ENCODE results near the gene RIOX2. TPM values are rescaled to one million over a fixed set of nuclear protein-coding genes. Genes with fewer than 3 reads are reported as not detected.
"Not testable (repeated sequence)": the region's sequence is repeated elsewhere in the genome, so short reads cannot be mapped to it uniquely, and the experiment has no call there.

The RIOX2 gene
- total RNA-seq, 1 donor from 2014 or later = 13.9 TPM

DNA sequence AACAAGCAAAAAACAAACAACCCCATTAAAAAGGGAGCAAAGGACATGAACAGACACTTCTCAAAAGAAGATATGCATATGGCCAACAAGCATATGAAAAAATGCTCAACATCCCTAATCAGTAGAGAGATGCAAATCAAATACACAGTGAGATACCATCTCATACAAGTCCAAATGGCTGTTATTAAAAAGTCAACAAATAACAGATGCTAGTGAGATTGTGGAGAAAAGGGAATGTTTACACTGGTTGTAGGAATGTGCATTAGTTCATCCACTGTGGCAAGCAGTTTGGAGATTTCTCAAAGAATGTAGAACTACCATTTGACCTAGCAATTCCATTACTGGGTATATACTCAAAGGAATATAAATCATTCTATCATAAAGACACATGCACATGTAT lies 44.5 kb downstream of the RIOX2 start:
- DNase-seq (ENCODE audit: low spot score in 2 of 2) (no peak), FAIRE-seq (no peak)

DNA sequence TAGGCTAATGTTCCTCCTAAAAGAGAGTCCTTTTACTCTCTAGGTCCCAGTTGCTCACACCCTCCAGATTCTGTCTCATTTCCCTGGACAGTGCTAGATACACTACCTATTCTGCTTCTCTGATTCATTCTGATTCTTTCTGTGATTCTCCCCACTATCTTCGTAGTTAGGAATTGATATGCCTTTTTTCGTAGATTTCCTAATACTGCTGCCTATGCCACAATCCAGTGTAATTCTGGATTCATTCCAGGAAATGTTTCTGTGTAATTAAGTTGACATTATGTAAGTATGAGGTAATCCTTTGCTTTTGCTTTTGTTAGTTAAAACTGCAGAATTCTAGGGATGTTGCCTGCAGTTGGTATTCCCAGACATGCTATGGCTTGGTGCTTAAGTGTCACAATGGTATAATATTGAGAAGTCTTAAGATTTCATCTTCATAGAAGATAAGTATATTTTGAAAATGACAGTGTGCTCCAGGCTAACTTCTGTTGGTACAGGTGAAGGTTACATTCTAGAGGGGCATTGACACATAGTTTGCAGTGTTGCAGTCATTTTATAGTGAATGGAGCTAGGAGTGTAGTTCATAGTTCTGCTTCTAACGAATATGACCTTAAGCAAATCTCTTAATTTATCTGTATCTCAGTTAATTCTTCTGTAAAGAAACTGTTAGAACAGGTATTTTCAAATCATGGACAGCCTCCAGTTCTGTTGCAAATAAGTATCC lies 54.3 kb downstream of the RIOX2 start:
- no peak for FAIRE-seq

DNA sequence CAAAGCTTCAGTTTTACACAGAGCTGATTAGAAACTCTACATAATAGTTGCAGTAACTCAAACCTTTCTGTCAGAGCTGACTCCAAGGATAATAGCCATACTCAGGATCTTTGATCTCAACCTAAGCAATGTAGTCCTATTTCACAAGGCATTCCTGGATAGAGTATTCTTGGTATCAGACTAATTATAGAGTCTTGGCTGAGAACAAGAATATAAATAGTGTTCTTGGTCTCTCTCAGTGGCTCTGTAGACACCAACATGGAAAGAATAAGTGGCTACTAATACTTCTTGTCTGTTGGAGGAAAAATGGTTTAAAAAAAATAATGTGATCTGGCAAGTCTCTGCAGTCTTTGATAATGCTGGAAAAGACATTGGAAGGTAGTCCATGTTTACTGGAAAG lies 55.7 kb downstream of the RIOX2 start:
- no peak for FAIRE-seq

More for the DNA sequence above, 54.3 kb downstream of the RIOX2 start:
- no peak for DNase-seq (ENCODE audit: low spot score in 2 of 2)

DNA sequence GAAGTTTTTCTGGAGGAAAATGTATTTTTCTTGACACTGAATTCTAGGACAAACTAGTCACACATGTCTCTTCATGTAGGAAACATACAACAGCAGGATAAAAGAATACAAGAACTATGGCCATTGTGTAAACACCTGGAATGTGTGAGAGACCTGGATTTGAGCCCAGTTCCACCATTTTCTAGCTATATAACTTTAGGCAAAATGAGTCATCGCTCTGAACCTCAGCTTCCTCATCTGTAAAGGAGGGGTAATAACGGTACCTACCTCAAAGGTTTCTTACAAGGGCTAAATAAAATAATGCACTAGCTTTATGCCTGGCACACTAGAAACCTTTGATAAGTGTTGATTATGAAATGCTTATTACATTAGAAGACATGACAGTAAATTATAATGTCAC lies 57.8 kb downstream of the RIOX2 start:
- FAIRE-seq (no peak), DNase-seq (ENCODE audit: low spot score in 2 of 2) (no peak)

More for the DNA sequence above, 55.7 kb downstream of the RIOX2 start:
- no peak for DNase-seq (ENCODE audit: low spot score in 2 of 2)

DNA sequence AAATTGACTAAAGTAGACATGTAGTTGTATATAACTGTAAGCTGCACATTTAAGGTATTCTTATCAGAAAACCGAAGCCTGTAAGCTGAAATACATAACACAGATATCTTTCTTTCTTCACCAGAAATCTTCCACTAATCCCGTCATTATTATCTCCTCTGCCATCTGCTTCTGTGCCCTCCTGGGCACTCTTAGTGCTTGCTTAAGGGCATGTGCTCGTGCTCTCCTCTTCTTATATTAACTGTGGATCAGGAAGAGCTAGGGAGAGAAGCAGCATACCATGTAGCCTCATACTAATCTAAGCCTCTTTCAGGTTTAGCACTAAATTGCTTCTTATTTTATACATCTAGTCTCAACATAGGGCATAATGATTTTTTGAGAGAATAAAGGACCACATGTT lies 60.8 kb downstream of the RIOX2 start:
- FAIRE-seq = no peak
- DNase-seq (ENCODE audit: low spot score in 2 of 2) = no peak

DNA sequence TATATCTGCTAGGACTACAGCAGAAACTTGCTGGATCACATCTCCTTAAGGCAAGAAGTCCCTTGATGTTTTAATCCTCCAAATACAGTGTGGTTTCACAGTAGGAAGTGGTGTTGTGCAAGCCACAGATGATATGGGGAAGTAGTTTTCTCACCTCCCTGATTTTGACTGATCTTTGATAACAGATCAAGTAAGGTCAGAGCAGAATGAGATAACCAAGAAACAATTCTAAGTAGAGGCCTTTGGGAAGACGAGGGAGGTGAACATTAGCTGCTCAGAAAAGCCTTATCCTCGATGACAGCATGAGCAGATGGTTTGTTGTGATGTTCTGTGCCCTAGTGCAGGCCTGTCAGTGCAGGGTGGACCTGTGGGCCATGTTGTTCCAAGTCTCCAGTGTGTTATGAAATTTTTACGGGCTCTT lies 61.3 kb downstream of the RIOX2 start:
- DNase-seq (ENCODE audit: low spot score in 2 of 2) = no peak
- no peak for FAIRE-seq

DNA sequence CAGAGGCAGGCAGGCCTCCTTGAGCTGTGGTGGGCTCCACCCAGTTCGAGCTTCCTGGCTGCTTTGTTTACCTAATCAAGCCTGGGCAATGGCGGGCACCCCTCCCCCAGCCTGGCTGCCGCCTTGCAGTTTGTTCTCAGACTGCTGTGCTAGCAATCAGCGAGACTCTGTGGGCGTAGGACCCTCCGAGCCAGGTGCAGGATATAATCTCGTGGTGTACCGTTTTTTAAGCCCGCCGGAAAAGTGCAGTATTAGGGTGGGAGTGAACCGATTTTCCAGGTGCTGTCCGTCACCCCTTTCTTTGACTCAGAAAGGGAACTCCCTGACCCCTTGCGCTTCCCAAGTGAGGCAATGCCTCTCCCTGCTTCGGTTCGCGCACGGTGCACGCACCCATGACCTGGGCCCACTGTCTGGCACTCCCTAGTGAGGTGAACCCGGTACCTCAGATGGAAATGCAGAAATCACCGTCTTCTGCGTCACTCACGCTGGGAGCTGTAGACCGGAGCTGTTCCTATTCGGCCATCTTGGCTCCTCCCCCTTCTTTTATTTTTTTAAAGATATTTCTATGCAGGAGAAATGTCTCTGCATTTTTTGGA lies 61.9 kb downstream of the RIOX2 start:
- not testable (repeated sequence) for FAIRE-seq; DNase-seq (ENCODE audit: low spot score in 2 of 2)

DNA sequence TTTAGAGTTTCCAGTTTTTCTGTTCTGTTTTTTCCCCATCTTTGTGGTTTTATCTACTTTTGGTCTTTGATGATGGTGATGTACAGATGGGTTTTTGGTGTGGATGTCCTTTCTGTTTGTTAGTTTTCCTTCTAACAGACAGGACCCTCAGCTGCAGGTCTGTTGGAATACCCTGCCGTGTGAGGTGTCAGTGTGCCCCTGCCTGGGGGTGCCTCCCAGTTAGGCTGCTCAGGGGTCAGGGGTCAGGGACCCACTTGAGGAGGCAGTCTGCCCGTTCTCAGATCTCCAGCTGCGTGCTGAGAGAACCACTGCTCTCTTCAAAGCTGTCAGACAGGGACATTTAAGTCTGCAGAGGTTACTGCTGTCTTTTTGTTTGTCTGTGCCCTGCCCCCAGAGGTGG lies 62.4 kb downstream of the RIOX2 start:
- not testable (repeated sequence) for FAIRE-seq; DNase-seq (ENCODE audit: low spot score in 2 of 2)

DNA sequence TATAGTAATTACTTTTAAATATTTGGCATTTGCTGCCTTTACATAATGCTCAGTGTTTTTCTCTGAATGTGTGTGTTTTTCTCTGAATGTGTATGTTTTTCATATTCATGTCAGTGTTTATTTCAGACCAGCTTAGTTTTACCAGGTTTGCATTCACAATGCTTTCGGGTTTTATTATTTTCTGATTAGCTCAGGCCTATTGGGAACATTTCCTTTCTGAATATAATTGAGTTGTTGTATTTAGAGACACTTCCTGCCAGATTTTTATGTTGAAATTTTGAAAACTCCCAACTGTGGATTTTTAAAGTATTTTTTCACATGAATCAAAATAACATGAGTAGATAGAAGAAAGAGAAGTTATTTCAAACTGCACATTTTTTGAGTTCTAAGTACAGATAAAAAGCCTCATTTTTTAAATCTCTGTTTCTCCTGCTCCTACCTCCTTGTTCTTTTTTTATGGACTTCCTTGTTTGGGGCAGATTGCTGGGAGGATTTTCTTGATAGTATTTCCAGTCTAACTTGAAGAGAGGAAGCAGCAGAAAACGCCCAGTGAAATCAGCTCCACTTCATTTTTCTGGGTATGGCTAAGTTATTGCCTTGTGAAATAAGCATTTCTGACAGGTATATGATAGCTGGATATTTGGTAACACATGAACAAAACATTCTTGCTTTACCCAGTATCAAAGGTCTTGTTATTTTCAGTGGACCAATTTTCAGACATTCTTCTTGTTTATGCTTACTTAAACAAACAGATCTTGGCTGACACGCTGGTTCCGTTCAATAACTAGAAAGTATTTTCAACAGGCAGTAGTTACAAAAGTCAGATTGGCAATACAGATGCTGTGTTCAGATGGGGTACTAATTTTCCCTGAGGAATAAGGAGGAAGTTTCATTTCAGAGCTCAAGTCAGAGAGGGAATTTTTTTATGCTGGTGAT lies 70.7 kb downstream of the RIOX2 start:
- DNase-seq (ENCODE audit: low spot score in 2 of 2) (no peak), FAIRE-seq (no peak)

DNA sequence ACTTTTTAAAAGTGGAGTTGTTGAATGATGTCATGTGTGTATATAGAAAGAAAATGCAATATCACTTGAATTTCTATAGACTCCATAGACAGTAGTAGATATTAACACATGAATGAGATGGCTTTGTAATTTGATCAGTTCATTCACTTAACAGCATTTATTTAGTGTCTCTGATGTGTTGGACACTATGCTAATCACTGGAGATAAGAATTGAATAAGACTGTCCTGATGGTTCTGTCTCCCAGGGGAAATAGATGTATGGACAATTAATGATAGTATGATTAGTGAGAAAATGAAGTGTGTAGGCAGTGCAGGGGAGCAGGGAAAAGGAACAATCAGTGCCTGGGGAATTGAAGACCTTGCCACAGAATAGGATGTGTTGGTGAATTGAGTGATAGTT lies 72.9 kb downstream of the RIOX2 start:
- DNase-seq (ENCODE audit: low spot score in 2 of 2) (no peak), FAIRE-seq (no peak)

DNA sequence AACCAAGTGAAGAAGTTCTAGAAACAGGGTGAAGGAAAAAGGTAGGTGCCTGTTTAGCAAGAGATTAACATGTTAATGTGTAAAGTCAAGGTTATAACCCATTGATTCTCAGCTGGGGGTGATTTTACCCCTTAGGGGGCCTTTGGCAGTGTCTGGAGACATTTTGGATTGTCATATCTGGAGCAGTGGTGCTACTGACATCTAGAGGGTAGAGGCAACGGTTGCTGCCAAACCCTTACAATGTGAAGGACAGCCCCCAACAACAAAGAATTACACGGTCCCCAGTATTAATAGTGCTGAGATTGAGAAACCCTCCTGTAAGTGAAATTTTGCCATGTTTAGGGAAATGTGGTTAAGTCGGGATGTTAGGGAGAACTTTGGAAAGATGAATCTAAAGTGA lies 75.7 kb downstream of the RIOX2 start:
- DNase-seq (ENCODE audit: low spot score in 2 of 2) = no peak

DNA sequence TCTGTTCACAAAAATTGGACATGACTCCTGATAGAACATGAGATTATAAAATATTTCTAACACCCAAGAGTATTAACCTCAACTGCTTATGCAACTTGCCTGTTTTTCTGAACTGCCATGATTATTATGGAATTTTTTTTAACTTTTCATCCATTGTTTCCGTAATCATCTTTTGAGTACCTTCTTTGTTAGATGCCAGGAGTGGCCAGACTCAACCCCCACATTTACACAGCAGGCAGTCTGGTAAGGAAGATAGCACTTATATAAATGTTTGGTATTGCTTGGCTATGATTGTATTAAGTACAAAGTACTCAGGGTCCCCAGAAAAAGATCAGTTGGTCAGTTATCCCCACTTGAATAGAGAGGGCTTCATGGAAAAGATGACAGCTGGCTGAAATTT lies 76.1 kb downstream of the RIOX2 start:
- no peak for FAIRE-seq
- DNase-seq (ENCODE audit: low spot score in 2 of 2) = no peak

More for the DNA sequence above, 75.7 kb downstream of the RIOX2 start:
- FAIRE-seq = no peak

DNA sequence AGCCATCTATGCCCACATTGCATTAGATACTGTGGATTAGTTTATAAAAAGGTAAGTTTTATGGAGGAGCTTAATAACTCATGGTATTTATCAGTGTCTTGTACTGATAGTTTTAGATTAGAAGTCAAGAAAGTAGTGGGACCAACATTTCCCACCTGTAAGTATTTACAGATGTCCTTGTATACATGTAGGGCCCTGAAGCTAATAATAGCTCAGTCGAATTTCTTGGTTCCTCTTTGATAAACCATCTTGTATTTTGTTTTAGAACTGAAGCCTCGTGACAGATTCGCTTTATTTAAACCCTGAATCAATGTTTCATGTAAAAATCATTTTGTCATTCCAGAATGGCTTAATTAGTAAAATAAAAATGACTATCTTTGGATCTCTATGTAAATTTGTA lies 77.0 kb downstream of the RIOX2 start:
- no peak for DNase-seq (ENCODE audit: low spot score in 2 of 2)
- FAIRE-seq = no peak

DNA sequence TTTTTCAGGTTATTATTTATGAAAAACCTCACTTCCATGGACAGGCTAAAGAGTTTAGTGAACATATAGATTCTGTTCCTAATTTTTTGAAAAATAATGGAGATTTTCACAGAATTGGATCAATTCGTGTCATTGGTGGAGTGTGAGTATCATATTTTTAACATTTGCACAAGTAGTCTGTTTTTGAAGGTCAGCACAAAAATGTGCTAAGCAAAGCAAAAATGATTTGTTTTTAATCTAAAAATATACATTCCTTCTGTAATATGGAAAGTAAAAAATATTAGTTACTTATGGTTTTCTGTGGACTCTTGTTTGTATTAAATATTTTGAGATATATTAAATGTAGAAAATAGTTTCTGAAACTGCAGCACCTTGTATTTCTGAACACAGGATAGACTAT lies 79.4 kb downstream of the RIOX2 start:
- FAIRE-seq = no peak
- no peak for DNase-seq (ENCODE audit: low spot score in 2 of 2)

Other genes starting within 250 kb of the RIOX2 start
- gene ARL6, start 207.7 kb downstream of the RIOX2 start, total RNA-seq = 62.4 TPM
- gene CRYBG3, start 150.4 kb downstream of the RIOX2 start, total RNA-seq = 4.9 TPM
- gene GABRR3, start 62.9 kb upstream of the RIOX2 start, total RNA-seq = not detected
- gene OR5AC2, start 114.7 kb upstream of the RIOX2 start, total RNA-seq = not detected
- gene OR5H1, start 158.3 kb upstream of the RIOX2 start, total RNA-seq = not detected
- not detected for gene OR5H14, start 175.0 kb upstream of the RIOX2 start, total RNA-seq
- not detected for gene OR5H15, start 194.3 kb upstream of the RIOX2 start, total RNA-seq

Measured in frontal cortex (tissue), 4 donors.